Measurements from ENCODE around the gene ZSWIM5. TPM values are rescaled to one million over a fixed set of nuclear protein-coding genes. Genes with fewer than 3 reads are reported as not detected.
A peak's percentile ranks its signal among the peaks of the same experiment; 100 is the strongest.

Gene ZSWIM5
- total and polyA plus RNA-seq, 2 of the 8 experiments (the other 6 are each of a cell fraction or from before 2014, with no cell fraction given): 2.5 to 3.9 TPM

DNA sequence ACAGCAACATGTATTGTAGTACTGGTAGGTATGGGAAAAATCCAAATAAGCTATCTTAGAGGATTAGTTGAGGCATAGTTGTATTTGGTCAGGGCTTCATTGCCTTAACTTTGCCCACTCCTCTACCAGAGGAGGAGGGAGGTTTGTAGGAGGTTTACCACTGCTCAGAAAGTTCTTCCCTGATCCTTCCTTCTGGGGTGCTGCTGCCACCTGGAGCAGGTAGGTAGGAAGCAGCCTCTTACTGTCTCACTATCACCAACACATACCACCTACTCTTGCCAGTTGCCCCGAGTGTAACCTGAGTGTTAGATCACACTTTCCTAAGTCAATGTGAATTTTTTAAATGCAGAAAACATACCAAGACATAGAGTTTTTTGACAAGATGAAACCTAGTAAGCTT, 24.1 kb upstream of the ZSWIM5 start:
- FAIRE-seq (peak; percentile 62), DNase-seq (ENCODE audit: low read depth in 1 of 2, low spot score in 2 of 2) (no peak)
- no peaks in the 10 kb centered on the region for H3K79me2 ChIP-seq (ENCODE audit: control insufficient read depth in 1 of 2, insufficient read depth in 2 of 2, low read length in 2 of 2)
- H3K23ac ChIP-seq (ENCODE audit: insufficient read length): no peak overlapping the region
- no peak overlapping the region for H2BK5ac ChIP-seq (ENCODE audit: low read depth, low read length)
- no peak overlapping the region for H4K8ac ChIP-seq (ENCODE audit: extremely low read depth, insufficient read depth, low read length)
- H3K23me2 ChIP-seq (ENCODE audit: low read depth, low read length): no peaks in the 10 kb centered on the region
- no peaks in the 10 kb centered on the region for H4K20me1 ChIP-seq (replicated peaks in 1 of 2; ENCODE audit: control insufficient read depth in 1 of 2, insufficient read depth in 2 of 2, low read length in 2 of 2)
- H3K4me1 ChIP-seq (replicated peaks in 1 of 4; ENCODE audit: control insufficient read depth in 3 of 4, insufficient read depth in 4 of 4, low read length in 3 of 4): no peaks in the 10 kb centered on the region
- H2BK120ac ChIP-seq (replicated peaks; ENCODE audit: low read depth, low read length): no peak overlapping the region
- no peak overlapping the region for H2BK20ac ChIP-seq (ENCODE audit: low read length)
- ChIA-PET CTCF (ENCODE audit: partially characterized antibody) (interaction anchor here (0.5 to 3.1 kb wide), 8 partner anchors 16 to 282 kb away, joined by 3 to 15 read pairs (median 3); no protein-coding TSS in a partner anchor), POLR2A (ENCODE audit: partially characterized antibody) (no interaction called here)
- no peak overlapping the region for H4K5ac ChIP-seq (ENCODE audit: insufficient read length, low read depth, low read length)
- H2AK5ac ChIP-seq (ENCODE audit: low read depth, low read length): no peak overlapping the region
- no peak overlapping the region for H2BK15ac ChIP-seq (ENCODE audit: low read length)
- no peak overlapping the region for H2BK12ac ChIP-seq (ENCODE audit: low read depth, low read length)
- no peak overlapping the region for H2AFZ ChIP-seq (ENCODE audit: low read length)
- no peak overlapping the region for H3K9ac ChIP-seq (replicated peaks in 1 of 4; ENCODE audit: extremely low read depth in 1 of 4, low read depth in 3 of 4, low read length in 3 of 4)
- no peak overlapping the region for H3K18ac ChIP-seq (ENCODE audit: extremely low read depth, low read length)
- no peak overlapping the region for H3K27ac ChIP-seq (ENCODE audit: low read depth, low read length)
- no peak overlapping the region for H3K4me3 ChIP-seq (ENCODE audit: extremely low read depth in 1 of 4, insufficient read depth in 2 of 4, low read depth in 3 of 4, low read length in 4 of 4)
- no peak overlapping the region for H3K4me2 ChIP-seq (ENCODE audit: insufficient read depth in 1 of 2, low read depth in 2 of 2, low read length in 2 of 2)
- no peaks in the 10 kb centered on the region for H3K27me3 ChIP-seq (replicated peaks in 1 of 4; ENCODE audit: control insufficient read depth in 3 of 4, extremely low read depth in 1 of 4, insufficient read depth in 3 of 4, low read length in 3 of 4)
- no peak overlapping the region for H3K4ac ChIP-seq (replicated peaks; ENCODE audit: insufficient read length, low read depth, low read length)
- 0 out of 4 replicates have a peak, but pooled peaks cover 0 to 6% of the 10 kb centered on the region in 2 experiments for H3K9me3 ChIP-seq (ENCODE audit: insufficient read depth in 2 of 2, low read depth in 1 of 2, low read length in 1 of 2)
- no peak overlapping the region for H3K14ac ChIP-seq (ENCODE audit: insufficient read length)
- H4K91ac ChIP-seq (replicated peaks; ENCODE audit: insufficient read length, low read length): no peak overlapping the region
- H3K56ac ChIP-seq (replicated peaks; ENCODE audit: insufficient read length, low read depth, low read length): no peak overlapping the region
- 80% methylated on average over 1 of the region's 1 CpG; no CpG with 5 or more reads in 1 of the 2 experiments for WGBS, 2 experiments (ENCODE audit: extremely low coverage in 1 of 2, insufficient coverage in 1 of 2, insufficient read length in 1 of 2, insufficient replicate concordance in 2 of 2, low coverage in 1 of 2, low lambda C conversion rate in 2 of 2, missing lambda C conversion rate in 1 of 2)
- H3K79me1 ChIP-seq (ENCODE audit: low read depth, low read length): no peaks in the 10 kb centered on the region
- H3K36me3 ChIP-seq (ENCODE audit: control insufficient read depth in 2 of 4, insufficient read depth in 4 of 4, low read length in 3 of 4): no peaks in the 10 kb centered on the region
- TF ChIP-seq, protein P1, sequence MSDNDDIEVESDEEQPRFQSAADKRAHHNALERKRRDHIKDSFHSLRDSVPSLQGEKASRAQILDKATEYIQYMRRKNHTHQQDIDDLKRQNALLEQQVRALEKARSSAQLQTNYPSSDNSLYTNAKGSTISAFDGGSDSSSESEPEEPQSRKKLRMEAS (IDR thresholded peaks at IDR 0.05): no peak
- TF ChIP-seq RXRA (IDR thresholded peaks at IDR 0.05; ENCODE audit: insufficient read depth, low read depth, low read length) (no peak), SIN3A (conservative IDR thresholded peaks at IDR 0.05 in 1 of 2, IDR thresholded peaks at IDR 0.05 in 1 of 2; ENCODE audit: low read depth in 1 of 2, low read length in 2 of 2) (no peak), CHD1 (IDR thresholded peaks at IDR 0.05; ENCODE audit: low read depth, low read length) (no peak), RAD21 (IDR thresholded peaks at IDR 0.05 in 1 of 2, conservative IDR thresholded peaks at IDR 0.05 in 1 of 2; ENCODE audit: low read depth in 2 of 2, low read length in 2 of 2) (peak; percentile 75 to 78), BCL11A (IDR thresholded peaks at IDR 0.05; ENCODE audit: low read depth in 2 of 2, low read length in 2 of 2) (no peak), CTBP2 (IDR thresholded peaks at IDR 0.05; ENCODE audit: borderline replicate concordance, insufficient read depth, insufficient read length, low read length) (no peak), EP300 (IDR thresholded peaks at IDR 0.05; ENCODE audit: borderline replicate concordance in 1 of 2, low read depth in 2 of 2, low read length in 2 of 2) (no peak), SUZ12 (IDR thresholded peaks at IDR 0.05; ENCODE audit: low read length) (no peak)
- TF ChIP-seq, protein P2, sequence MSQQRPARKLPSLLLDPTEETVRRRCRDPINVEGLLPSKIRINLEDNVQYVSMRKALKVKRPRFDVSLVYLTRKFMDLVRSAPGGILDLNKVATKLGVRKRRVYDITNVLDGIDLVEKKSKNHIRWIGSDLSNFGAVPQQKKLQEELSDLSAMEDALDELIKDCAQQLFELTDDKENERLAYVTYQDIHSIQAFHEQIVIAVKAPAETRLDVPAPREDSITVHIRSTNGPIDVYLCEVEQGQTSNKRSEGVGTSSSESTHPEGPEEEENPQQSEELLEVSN (IDR thresholded peaks at IDR 0.05): no peak
